Endothelial cell (in vitro differentiated cells): Measurements from ENCODE around the gene AP1M2. TPM values are rescaled to one million over a fixed set of nuclear protein-coding genes. Genes with fewer than 3 reads are reported as not detected.

Source experiments
- DNase-seq: peaks from one replicate; pipeline ENCODE4 v3.0.0; 2021; ENCODE audit warnings: low spot score
- H3K27ac Mint-ChIP-seq: one replicate; pipeline ENCODE4 v1.8.0; 2021; ENCODE audit warnings: mixed read lengths, inconsistent platforms; ENCODE audit not compliant: unreplicated experiment
- H3K27me3 Mint-ChIP-seq: one replicate; pipeline ENCODE4 v1.8.0; 2021; ENCODE audit warnings: mild to moderate bottlenecking, moderate library complexity, mixed read lengths, inconsistent platforms; ENCODE audit not compliant: unreplicated experiment
- H3K36me3 Mint-ChIP-seq: one replicate; pipeline ENCODE4 v1.8.0; 2021; ENCODE audit warnings: mild to moderate bottlenecking, low read depth, mixed read lengths, inconsistent platforms; ENCODE audit not compliant: unreplicated experiment
- H3K4me1 Mint-ChIP-seq: one replicate; pipeline ENCODE4 v1.8.0; 2021; ENCODE audit warnings: mild to moderate bottlenecking, mixed read lengths, inconsistent platforms; ENCODE audit not compliant: unreplicated experiment
- H3K4me3 Mint-ChIP-seq: one replicate; pipeline ENCODE4 v1.8.0; 2021; ENCODE audit warnings: mild to moderate bottlenecking, mixed read lengths, inconsistent platforms; ENCODE audit not compliant: unreplicated experiment
- H3K9me3 Mint-ChIP-seq: one replicate; pipeline ENCODE4 v1.8.0; 2021; ENCODE audit warnings: mixed read lengths, inconsistent platforms; ENCODE audit not compliant: unreplicated experiment
- CTCF ChIP-seq: fragments of 200-600 bp; sonication (generic); IDR thresholded peaks from one replicate; pipeline ENCODE4 v1.5.0; 2021; ENCODE audit warnings: antibody characterized with exemption; ENCODE audit not compliant: unreplicated experiment
- total RNA-seq: library from RNA; stranded (reverse); fragmentation: NEBNext Ultra II Directional; extraction: Animal tissue kit (Norgen Biotek cat#: 25700); gene quantifications from one replicate; pipeline ENCODE4 v1.2.1, GENCODE V29; 2021; ENCODE audit not compliant: unreplicated experiment

AP1M2 gene
- total RNA-seq, 1 donor from 2014 or later: 7.5 TPM

- Mint-ChIP-seq H3K9me3 (no peaks in the 10 kb centered on the region), H3K36me3 (peaks cover 5% of the 10 kb centered on the region), H3K27me3 (peaks cover 1% of the 10 kb centered on the region), H3K4me1 (peaks cover 19% of the 10 kb centered on the region), H3K4me3 (peak overlapping the region; percentile 95), H3K27ac (peak overlapping the region; percentile 93)
- TF ChIP-seq CTCF: no peak
- DNase-seq: peak; percentile 91
These were observed 15.4 kb upstream of the AP1M2 start for GRCh38 chr19:10602330-10603083.

DNA sequence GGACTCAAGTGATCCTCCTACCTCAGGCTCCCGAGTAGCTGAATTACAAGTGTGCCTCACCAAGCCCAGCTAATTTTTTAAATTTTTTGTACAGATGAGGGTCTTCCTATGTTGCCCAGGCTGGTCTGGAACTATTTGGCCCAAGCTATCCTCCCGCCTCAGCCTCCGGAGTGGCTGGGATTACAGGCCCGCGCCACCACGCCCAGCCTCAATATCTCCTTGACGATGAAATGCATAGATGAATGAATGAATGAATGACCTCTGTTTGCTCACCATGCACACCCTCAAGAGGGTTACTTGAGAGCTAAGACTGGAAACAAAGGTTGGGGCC is 14.9 kb upstream of the AP1M2 start:
- Mint-ChIP-seq H3K9me3 (no peaks in the 10 kb centered on the region), H3K36me3 (peaks cover 5% of the 10 kb centered on the region), H3K27ac (peak overlapping the region; percentile 84), H3K4me3 (peak overlapping the region; percentile 86), H3K4me1 (peaks cover 19% of the 10 kb centered on the region), H3K27me3 (peaks cover 2% of the 10 kb centered on the region)
- no peak for DNase-seq
- TF ChIP-seq CTCF: no peak

DNA sequence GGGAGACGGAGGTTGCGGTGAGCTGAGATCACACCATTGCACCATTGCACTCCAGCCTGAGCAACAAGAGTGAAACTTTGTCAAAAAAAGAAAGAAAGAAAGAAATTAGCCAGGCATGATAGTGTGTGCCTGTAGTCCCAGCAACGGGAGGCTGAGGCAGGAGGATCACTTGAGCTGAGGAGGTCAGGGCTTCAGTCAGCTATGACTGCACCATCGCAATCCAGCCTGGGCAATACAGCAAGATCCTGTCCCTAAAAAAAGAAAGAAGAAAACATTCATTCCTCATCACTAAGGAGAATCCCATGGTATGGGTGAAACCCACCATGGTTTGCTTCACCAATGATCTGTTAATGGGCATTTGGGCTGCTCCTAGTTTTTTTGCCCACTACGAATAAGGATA is 13.0 kb upstream of the AP1M2 start:
- TF ChIP-seq CTCF: no peak
- H3K4me1 Mint-ChIP-seq: peaks cover 21% of the 10 kb centered on the region
- no peaks in the 10 kb centered on the region for H3K9me3 Mint-ChIP-seq
- H3K4me3 Mint-ChIP-seq: no peak overlapping the region
- DNase-seq: no peak
- peaks cover 5% of the 10 kb centered on the region for H3K36me3 Mint-ChIP-seq
- peaks cover 6% of the 10 kb centered on the region for H3K27me3 Mint-ChIP-seq
- no peak overlapping the region for H3K27ac Mint-ChIP-seq

DNA sequence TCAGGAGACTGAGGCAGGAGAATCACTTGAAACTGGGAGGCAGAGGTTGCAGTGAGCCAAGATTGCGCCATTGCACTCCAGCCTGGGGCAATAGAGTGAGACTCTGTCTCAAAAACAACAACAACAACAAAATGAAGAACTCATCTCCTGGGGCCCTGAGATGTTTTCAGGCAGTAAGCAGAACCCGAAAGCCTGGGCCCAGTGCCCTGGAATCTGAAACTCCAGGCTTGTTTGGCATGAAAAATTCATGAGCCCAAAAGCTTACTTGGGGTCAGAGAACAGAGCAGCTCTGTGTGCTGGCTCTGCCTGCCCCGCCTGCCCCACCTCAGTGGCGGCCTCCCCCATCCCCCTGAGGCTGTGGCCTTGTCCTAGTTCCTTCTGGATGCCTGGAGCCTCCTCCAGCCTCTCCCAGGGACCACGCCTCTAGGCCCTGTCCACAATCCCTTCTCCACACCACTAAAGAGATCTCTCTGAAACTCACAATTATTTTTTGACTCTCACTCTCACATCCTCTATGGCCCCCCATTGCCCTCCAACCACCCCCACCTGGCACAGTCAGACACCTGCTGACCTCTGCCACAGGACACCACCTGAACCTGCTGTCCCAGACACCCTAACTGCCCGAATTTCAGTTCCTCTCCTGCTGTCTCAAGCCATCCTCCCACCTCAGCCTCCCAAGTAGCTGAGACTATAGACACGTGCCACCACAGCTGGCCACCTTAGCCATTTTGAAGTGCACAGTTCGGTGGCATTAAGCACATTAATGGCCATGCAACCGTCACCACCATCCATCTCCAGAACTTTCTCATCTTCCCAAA is 6.9 kb upstream of the AP1M2 start:
- Mint-ChIP-seq H3K4me1 (peaks cover 2% of the 10 kb centered on the region), H3K36me3 (no peaks in the 10 kb centered on the region), H3K4me3 (no peak overlapping the region), H3K27ac (peak overlapping the region; percentile 13), H3K9me3 (no peaks in the 10 kb centered on the region), H3K27me3 (peaks cover 5% of the 10 kb centered on the region)
- TF ChIP-seq CTCF: no peak
- no peak for DNase-seq

- Mint-ChIP-seq H3K27ac (no peak overlapping the region), H3K4me3 (no peak overlapping the region), H3K36me3 (no peaks in the 10 kb centered on the region), H3K27me3 (peaks cover 5% of the 10 kb centered on the region), H3K9me3 (no peaks in the 10 kb centered on the region), H3K4me1 (peaks cover 2% of the 10 kb centered on the region)
- DNase-seq: no peak
- TF ChIP-seq CTCF: no peak
These were observed 6.0 kb upstream of the AP1M2 start for GRCh38 chr19:10593148-10593547.
